Effector memory CD4-positive, alpha-beta T cell (primary cell): ENCODE data around the gene BCHE.

Experiments used
- DNase-seq, 3 donors: peaks; one replicate each; pipeline ENCODE4 v3.0.0-alpha.2; 2020
- H3K27ac ChIP-seq: 2 replicates; pipeline ENCODE4 v1.7.0; 2013; ENCODE audit warnings: mild to moderate bottlenecking, low read length, moderate library complexity; ENCODE audit not compliant: insufficient read depth, poor library complexity, severe bottlenecking
- H3K27me3 ChIP-seq: replicated peaks from 2 replicates; pipeline ENCODE4 v1.7.0; 2013; ENCODE audit warnings: mild to moderate bottlenecking, low read length; ENCODE audit not compliant: insufficient read depth, control insufficient read depth, poor library complexity, severe bottlenecking
- H3K36me3 ChIP-seq: 2 replicates; pipeline ENCODE4 v1.7.0; 2013; ENCODE audit warnings: mild to moderate bottlenecking, low read length, moderate library complexity; ENCODE audit not compliant: control insufficient read depth, insufficient read depth
- H3K4me1 ChIP-seq: 2 replicates; pipeline ENCODE4 v1.7.0; 2013; ENCODE audit warnings: low read length, mild to moderate bottlenecking; ENCODE audit not compliant: control insufficient read depth, insufficient read depth, poor library complexity, severe bottlenecking
- H3K4me3 ChIP-seq: 2 replicates; pipeline ENCODE4 v1.7.0; 2013; ENCODE audit warnings: low read length, low read depth, mild to moderate bottlenecking; ENCODE audit not compliant: insufficient read depth, poor library complexity, severe bottlenecking
- H3K9me3 ChIP-seq: 2 replicates; pipeline ENCODE4 v1.7.0; 2013; ENCODE audit warnings: mild to moderate bottlenecking, low read length, moderate library complexity; ENCODE audit not compliant: control insufficient read depth

BCHE gene

GRCh38 chr3:165799026-165799425 lies 38.2 kb downstream of the BCHE start:
- Histone ChIP-seq H3K36me3 (no peaks in the 10 kb centered on the region), H3K9me3 (no peaks in the 10 kb centered on the region), H3K27ac (no peak overlapping the region), H3K27me3 (no peaks in the 10 kb centered on the region), H3K4me3 (no peak overlapping the region), H3K4me1 (no peaks in the 10 kb centered on the region)
- DNase-seq = no peak

GRCh38 chr3:165797551-165797950 lies 39.7 kb downstream of the BCHE start:
- H3K4me1 ChIP-seq = no peaks in the 10 kb centered on the region
- H3K27me3 ChIP-seq = no peaks in the 10 kb centered on the region
- DNase-seq = no peak
- no peak overlapping the region for H3K27ac ChIP-seq
- H3K9me3 ChIP-seq = no peaks in the 10 kb centered on the region
- H3K36me3 ChIP-seq = no peaks in the 10 kb centered on the region
- H3K4me3 ChIP-seq = no peak overlapping the region

GRCh38 chr3:165796701-165797100 lies 40.5 kb downstream of the BCHE start:
- no peak overlapping the region for H3K27ac ChIP-seq
- no peaks in the 10 kb centered on the region for H3K4me1 ChIP-seq
- no peak overlapping the region for H3K4me3 ChIP-seq
- H3K36me3 ChIP-seq = no peaks in the 10 kb centered on the region
- H3K9me3 ChIP-seq = no peaks in the 10 kb centered on the region
- DNase-seq = no peak
- no peaks in the 10 kb centered on the region for H3K27me3 ChIP-seq

- no peak overlapping the region for H3K27ac ChIP-seq
- DNase-seq = no peak
Measured at GRCh38 chr3:165788531-165788930, 48.7 kb downstream of the BCHE start.

GRCh38 chr3:165786013-165786412 lies 51.2 kb downstream of the BCHE start:
- DNase-seq = no peak
- no peaks in the 10 kb centered on the region for H3K4me1 ChIP-seq

More at GRCh38 chr3:165788531-165788930, 48.7 kb downstream of the BCHE start:
- H3K36me3 ChIP-seq = no peaks in the 10 kb centered on the region
- H3K9me3 ChIP-seq = no peaks in the 10 kb centered on the region
- no peak overlapping the region for H3K4me3 ChIP-seq
- H3K4me1 ChIP-seq = no peaks in the 10 kb centered on the region
- H3K27me3 ChIP-seq = no peaks in the 10 kb centered on the region

GRCh38 chr3:165784337-165784736 lies 52.9 kb downstream of the BCHE start:
- DNase-seq = no peak
- Histone ChIP-seq H3K27ac (no peak overlapping the region), H3K9me3 (no peaks in the 10 kb centered on the region), H3K4me3 (no peak overlapping the region), H3K4me1 (no peaks in the 10 kb centered on the region), H3K27me3 (no peaks in the 10 kb centered on the region), H3K36me3 (no peaks in the 10 kb centered on the region)

More at GRCh38 chr3:165786013-165786412, 51.2 kb downstream of the BCHE start:
- Histone ChIP-seq H3K9me3 (no peaks in the 10 kb centered on the region), H3K4me3 (no peak overlapping the region), H3K27ac (no peak overlapping the region), H3K27me3 (no peaks in the 10 kb centered on the region), H3K36me3 (no peaks in the 10 kb centered on the region)

- no peaks in the 10 kb centered on the region for H3K36me3 ChIP-seq
- H3K9me3 ChIP-seq = no peaks in the 10 kb centered on the region
- no peaks in the 10 kb centered on the region for H3K27me3 ChIP-seq
- H3K27ac ChIP-seq = no peak overlapping the region
- H3K4me1 ChIP-seq = no peaks in the 10 kb centered on the region
- no peak for DNase-seq
- no peak overlapping the region for H3K4me3 ChIP-seq
Measured at GRCh38 chr3:165783383-165783782, 53.8 kb downstream of the BCHE start.

- no peaks in the 10 kb centered on the region for H3K9me3 ChIP-seq
- no peaks in the 10 kb centered on the region for H3K27me3 ChIP-seq
- H3K36me3 ChIP-seq = no peaks in the 10 kb centered on the region
Measured at GRCh38 chr3:165778891-165779290, 58.3 kb downstream of the BCHE start.

GRCh38 chr3:165778456-165778855 lies 58.8 kb downstream of the BCHE start:
- no peak overlapping the region for H3K27ac ChIP-seq
- no peaks in the 10 kb centered on the region for H3K36me3 ChIP-seq
- no peaks in the 10 kb centered on the region for H3K4me1 ChIP-seq
- H3K4me3 ChIP-seq = no peak overlapping the region
- no peaks in the 10 kb centered on the region for H3K27me3 ChIP-seq
- no peaks in the 10 kb centered on the region for H3K9me3 ChIP-seq
- DNase-seq = no peak

More at GRCh38 chr3:165778891-165779290, 58.3 kb downstream of the BCHE start:
- Histone ChIP-seq H3K4me1 (no peaks in the 10 kb centered on the region), H3K4me3 (no peak overlapping the region), H3K27ac (no peak overlapping the region)
- DNase-seq = no peak

GRCh38 chr3:165775824-165776223 lies 61.4 kb downstream of the BCHE start:
- no peak overlapping the region for H3K27ac ChIP-seq
- no peak overlapping the region for H3K4me3 ChIP-seq
- H3K27me3 ChIP-seq = no peaks in the 10 kb centered on the region
- DNase-seq = no peak
- H3K9me3 ChIP-seq = no peaks in the 10 kb centered on the region
- no peaks in the 10 kb centered on the region for H3K4me1 ChIP-seq
- no peaks in the 10 kb centered on the region for H3K36me3 ChIP-seq

GRCh38 chr3:165770781-165771180 lies 66.4 kb downstream of the BCHE start:
- Histone ChIP-seq H3K27ac (no peak overlapping the region), H3K27me3 (no peaks in the 10 kb centered on the region), H3K36me3 (no peaks in the 10 kb centered on the region), H3K4me1 (no peaks in the 10 kb centered on the region), H3K9me3 (no peaks in the 10 kb centered on the region), H3K4me3 (no peak overlapping the region)
- no peak for DNase-seq
